ENCODE data around the gene CTNNA3.

- TF ChIP-seq CTCF (IDR thresholded peaks at IDR 0.05) (no peak), POLR2A (IDR thresholded peaks at IDR 0.05) (no peak), POLR2AphosphoS5 (IDR thresholded peaks at IDR 0.05) (no peak), EP300 (IDR thresholded peaks at IDR 0.05) (no peak)
These were observed 1418.5 kb downstream of the CTNNA3 start for GRCh38 chr10:66277481-66277880.
